OCI-LY3 (cell line): ENCODE data around the gene ARID5B.
"Not testable (repeated sequence)": the region's sequence is repeated elsewhere in the genome, so short reads cannot be mapped to it uniquely, and the experiment has no call there.

Experiments used
- H2AFZ ChIP-seq: fragments of 200-600, 300-600 bp; shearing (Covaris generic); 2 replicates; pipeline ENCODE4 v1.6.0; 2014; ENCODE audit warnings: antibody characterized with exemption, low read depth, low read length
- H3K27ac ChIP-seq: fragments of 200-600, 300-600 bp; sonication (generic); 2 replicates; pipeline ENCODE4 v1.5.1; 2014; ENCODE audit warnings: mild to moderate bottlenecking, low read length, moderate library complexity, mixed read lengths
- H3K27me3 ChIP-seq: fragments of 200-600, 300-600 bp; sonication (generic); 2 replicates; pipeline ENCODE4 v1.6.1; 2014; ENCODE audit warnings: low read depth, low read length, mixed read lengths
- H3K36me3 ChIP-seq: fragments of 200-600, 300-600 bp; sonication (generic); replicated peaks from 2 replicates; pipeline ENCODE3; 2014; ENCODE audit warnings: low read depth, low read length, mixed read lengths
- H3K4me1 ChIP-seq: fragments of 300-600, 200-600 bp; sonication (generic); 2 replicates; pipeline ENCODE4 v1.6.1; 2014; ENCODE audit warnings: low read length, mixed read lengths
- H3K4me2 ChIP-seq: fragments of 200-600, 300-600 bp; sonication (generic); 2 replicates; pipeline ENCODE4 v1.6.1; 2014; ENCODE audit warnings: low read length, mixed read lengths
- H3K4me3 ChIP-seq: fragments of 300-600, 200-600 bp; sonication (generic); 2 replicates; pipeline ENCODE4 v1.5.1; 2014; ENCODE audit warnings: antibody characterized with exemption, mild to moderate bottlenecking, low read length, moderate library complexity
- H3K79me2 ChIP-seq: fragments of 300-600, 200-600 bp; shearing (Covaris generic); 2 replicates; pipeline ENCODE4 v1.6.1; 2014; ENCODE audit warnings: mild to moderate bottlenecking, low read length, mixed read lengths
- H3K9ac ChIP-seq: fragments of 300-600, 200-600 bp; shearing (Covaris generic); 2 replicates; pipeline ENCODE4 v1.6.0; 2014; ENCODE audit warnings: mild to moderate bottlenecking, low read length, moderate library complexity
- H3K9me3 ChIP-seq: fragments of 200-600, 300-600 bp; shearing (Covaris generic); 2 replicates; pipeline ENCODE4 v1.6.1; 2014; ENCODE audit warnings: low read length, mixed read lengths; ENCODE audit not compliant: insufficient read depth
- H4K20me1 ChIP-seq: fragments of 200-600, 300-600 bp; sonication (generic); 2 replicates; pipeline ENCODE4 v1.6.1; 2016; ENCODE audit warnings: low read length, mixed read lengths; ENCODE audit not compliant: insufficient read depth
- EZH2phosphoT487 ChIP-seq: fragments of 200-600 bp; shearing (Covaris generic); IDR thresholded peaks from 2 replicates; pipeline ENCODE4 v1.6.1; 2018; ENCODE audit warnings: antibody characterized with exemption, mixed run types, low read depth
- TF ChIP-seq, protein P1 (sequence below): fragments of 200-600, 300-600 bp; sonication (generic); IDR thresholded peaks from 2 replicates; pipeline ENCODE4 v1.5.1; 2014; ENCODE audit warnings: antibody characterized with exemption, low read length, low read depth

Gene ARID5B

DNA sequence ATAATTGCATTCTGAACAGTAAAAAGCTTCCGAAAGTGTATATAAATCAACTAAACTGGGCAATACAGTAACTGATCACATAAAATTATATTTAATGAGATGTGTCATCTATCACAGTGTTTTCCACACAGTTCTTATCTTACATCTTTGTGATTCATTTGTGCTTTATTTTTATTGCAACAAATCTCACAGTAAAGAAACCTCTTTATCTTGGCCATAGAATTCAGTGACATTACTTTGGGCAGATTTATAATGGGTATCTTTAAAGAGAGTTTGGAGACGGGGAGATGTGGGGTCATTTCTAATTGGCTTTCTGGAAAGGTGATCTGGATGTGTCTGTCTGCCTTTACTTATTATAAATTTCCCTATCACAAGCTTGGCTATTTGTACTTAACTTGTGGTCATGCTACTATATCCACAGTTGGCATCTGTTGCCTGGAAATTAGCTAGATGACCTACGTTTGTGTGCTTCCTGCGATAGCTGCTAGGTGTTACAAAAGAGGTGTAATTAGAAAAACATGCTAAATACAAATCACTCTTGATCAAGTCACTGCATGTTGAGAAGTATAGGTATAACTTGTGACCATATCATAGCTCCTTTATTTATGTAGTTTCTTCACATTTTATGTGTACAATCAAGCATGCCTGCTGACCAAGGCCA, 123.8 kb downstream of the ARID5B start:
- no peaks in the 10 kb centered on the region for H3K79me2 ChIP-seq
- no peak overlapping the region for H3K27ac ChIP-seq
- no peak for TF ChIP-seq EZH2phosphoT487
- TF ChIP-seq, protein P1, sequence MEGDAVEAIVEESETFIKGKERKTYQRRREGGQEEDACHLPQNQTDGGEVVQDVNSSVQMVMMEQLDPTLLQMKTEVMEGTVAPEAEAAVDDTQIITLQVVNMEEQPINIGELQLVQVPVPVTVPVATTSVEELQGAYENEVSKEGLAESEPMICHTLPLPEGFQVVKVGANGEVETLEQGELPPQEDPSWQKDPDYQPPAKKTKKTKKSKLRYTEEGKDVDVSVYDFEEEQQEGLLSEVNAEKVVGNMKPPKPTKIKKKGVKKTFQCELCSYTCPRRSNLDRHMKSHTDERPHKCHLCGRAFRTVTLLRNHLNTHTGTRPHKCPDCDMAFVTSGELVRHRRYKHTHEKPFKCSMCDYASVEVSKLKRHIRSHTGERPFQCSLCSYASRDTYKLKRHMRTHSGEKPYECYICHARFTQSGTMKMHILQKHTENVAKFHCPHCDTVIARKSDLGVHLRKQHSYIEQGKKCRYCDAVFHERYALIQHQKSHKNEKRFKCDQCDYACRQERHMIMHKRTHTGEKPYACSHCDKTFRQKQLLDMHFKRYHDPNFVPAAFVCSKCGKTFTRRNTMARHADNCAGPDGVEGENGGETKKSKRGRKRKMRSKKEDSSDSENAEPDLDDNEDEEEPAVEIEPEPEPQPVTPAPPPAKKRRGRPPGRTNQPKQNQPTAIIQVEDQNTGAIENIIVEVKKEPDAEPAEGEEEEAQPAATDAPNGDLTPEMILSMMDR: no peak
- no peak overlapping the region for H2AFZ ChIP-seq
- no peak overlapping the region for H3K9ac ChIP-seq
- no peaks in the 10 kb centered on the region for H3K27me3 ChIP-seq
- H3K4me1 ChIP-seq: peaks cover 14% of the 10 kb centered on the region
- H3K36me3 ChIP-seq: no peaks in the 10 kb centered on the region
- no peaks in the 10 kb centered on the region for H4K20me1 ChIP-seq
- H3K4me2 ChIP-seq: no peak overlapping the region
- H3K9me3 ChIP-seq: no peaks in the 10 kb centered on the region
- no peak overlapping the region for H3K4me3 ChIP-seq

DNA sequence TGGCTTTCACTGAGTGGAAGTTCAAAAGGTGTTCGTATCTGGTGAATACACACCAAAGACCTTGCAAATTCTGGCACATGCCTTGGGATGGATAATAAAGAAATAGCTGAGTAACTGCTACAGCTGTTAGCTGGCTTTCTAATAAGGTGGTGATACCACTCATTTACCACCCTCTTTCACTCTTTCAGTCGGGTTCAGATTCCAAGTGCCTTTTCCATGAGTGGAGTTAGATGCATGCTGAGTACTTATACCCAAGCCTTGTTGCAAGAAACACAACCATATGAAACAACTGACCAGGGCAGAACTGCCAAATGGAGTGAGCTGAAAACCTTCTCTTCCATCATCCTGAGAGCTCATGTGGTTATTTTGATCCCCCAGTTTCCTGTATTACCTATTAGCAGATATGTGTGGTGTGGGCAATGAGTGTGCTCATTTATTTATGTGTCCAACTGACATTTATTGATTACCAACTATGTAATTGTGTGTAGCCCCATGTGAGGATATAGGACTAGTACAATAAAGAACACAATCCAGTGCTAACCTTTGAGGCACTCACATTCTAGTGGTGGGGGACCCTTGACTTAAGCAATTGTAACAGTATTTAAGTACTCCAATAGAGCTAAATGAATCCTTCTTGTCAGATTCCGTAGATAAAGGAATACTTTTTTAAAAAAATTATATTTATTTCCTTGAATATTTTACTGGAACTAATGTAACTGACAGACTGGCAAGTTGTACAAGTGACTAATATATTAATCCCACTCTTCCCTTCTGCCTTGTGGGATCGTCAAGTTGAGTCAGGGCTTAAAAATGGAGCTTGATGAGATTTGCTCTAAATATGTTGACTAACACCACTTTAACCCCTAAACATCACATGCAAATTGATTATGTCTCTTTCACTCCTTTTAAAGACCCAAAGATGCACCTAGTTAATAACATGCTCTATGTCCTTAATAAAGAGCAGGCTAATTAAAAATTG, 124.7 kb downstream of the ARID5B start:
- TF ChIP-seq EZH2phosphoT487: no peak
- TF ChIP-seq, protein P1: no peak
- Histone ChIP-seq H3K4me2 (no peak overlapping the region), H3K4me1 (peaks cover 7% of the 10 kb centered on the region), H3K27ac (no peak overlapping the region), H3K9me3 (no peaks in the 10 kb centered on the region), H4K20me1 (no peaks in the 10 kb centered on the region), H3K79me2 (no peaks in the 10 kb centered on the region), H3K36me3 (no peaks in the 10 kb centered on the region), H3K9ac (no peak overlapping the region), H2AFZ (no peak overlapping the region), H3K4me3 (no peak overlapping the region), H3K27me3 (no peaks in the 10 kb centered on the region)

DNA sequence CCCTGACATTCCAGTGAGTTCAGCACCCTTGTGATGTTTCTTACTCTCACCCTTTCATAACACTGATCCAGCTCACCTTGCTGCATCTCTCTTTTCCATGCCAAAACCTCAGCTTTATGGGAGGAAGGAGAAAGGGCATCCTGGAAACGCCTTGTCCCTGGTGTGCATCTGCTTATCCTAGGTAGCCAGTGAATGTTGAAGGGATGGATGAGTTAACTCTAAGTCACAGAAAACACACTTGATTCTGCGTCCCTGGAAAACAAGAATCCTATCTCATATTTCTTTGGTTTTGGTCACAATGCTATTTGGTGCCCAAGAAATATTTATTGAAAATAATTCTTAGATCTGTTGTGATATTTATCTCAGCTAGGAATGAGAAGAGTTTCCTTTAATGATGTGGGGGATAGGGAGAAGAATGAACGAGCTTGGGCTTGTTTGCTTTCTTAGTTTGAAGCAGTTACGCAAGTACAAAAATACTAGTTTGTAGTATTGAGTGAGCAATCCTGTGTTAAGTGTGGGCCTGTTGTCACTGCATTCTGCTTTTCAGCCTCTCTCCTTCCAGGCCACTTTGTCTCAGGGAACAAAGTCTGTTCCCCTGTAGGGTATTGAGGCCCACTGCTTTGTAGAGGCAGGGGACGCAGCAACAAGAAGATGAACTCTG, 126.5 kb downstream of the ARID5B start:
- no peak overlapping the region for H3K4me2 ChIP-seq
- no peak overlapping the region for H3K9ac ChIP-seq
- no peak overlapping the region for H2AFZ ChIP-seq

DNA sequence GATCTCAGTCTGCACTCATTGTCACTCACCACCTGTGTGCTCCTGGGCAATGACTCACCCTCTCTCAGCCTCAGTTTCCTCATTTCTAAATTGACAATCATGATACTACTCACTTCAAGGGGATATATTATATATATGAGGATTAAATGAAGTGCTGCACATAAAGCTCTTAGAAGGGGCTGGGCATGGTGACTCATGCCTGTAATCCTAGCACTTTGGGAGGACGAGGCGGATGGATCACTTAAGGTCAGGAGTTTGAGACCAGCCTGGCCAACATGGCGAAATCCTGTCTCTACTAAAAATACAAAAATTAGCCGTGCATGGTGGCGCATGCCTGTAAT, 127.0 kb downstream of the ARID5B start:
- H3K4me2 ChIP-seq, H3K4me1 ChIP-seq, H3K36me3 ChIP-seq, H3K79me2 ChIP-seq, H4K20me1 ChIP-seq, H3K4me3 ChIP-seq, H2AFZ ChIP-seq, H3K9ac ChIP-seq, H3K27me3 ChIP-seq, H3K27ac ChIP-seq, H3K9me3 ChIP-seq: not testable (repeated sequence)

More for the DNA sequence above, 126.5 kb downstream of the ARID5B start:
- no peaks in the 10 kb centered on the region for H4K20me1 ChIP-seq
- TF ChIP-seq, protein P1: no peak
- H3K36me3 ChIP-seq: no peaks in the 10 kb centered on the region
- peaks cover 8% of the 10 kb centered on the region for H3K4me1 ChIP-seq
- H3K4me3 ChIP-seq: no peak overlapping the region
- H3K9me3 ChIP-seq: no peaks in the 10 kb centered on the region
- H3K79me2 ChIP-seq: no peaks in the 10 kb centered on the region
- H3K27me3 ChIP-seq: no peaks in the 10 kb centered on the region
- no peak overlapping the region for H3K27ac ChIP-seq
